ENCODE measurements around the gene ERFL. TPM values are rescaled to one million over a fixed set of nuclear protein-coding genes. Genes with fewer than 3 reads are reported as not detected.
A peak's percentile ranks its signal among the peaks of the same experiment; 100 is the strongest.

Gene ERFL
- total RNA-seq, 1 donor from 2014 or later: 0.46 TPM

DNA sequence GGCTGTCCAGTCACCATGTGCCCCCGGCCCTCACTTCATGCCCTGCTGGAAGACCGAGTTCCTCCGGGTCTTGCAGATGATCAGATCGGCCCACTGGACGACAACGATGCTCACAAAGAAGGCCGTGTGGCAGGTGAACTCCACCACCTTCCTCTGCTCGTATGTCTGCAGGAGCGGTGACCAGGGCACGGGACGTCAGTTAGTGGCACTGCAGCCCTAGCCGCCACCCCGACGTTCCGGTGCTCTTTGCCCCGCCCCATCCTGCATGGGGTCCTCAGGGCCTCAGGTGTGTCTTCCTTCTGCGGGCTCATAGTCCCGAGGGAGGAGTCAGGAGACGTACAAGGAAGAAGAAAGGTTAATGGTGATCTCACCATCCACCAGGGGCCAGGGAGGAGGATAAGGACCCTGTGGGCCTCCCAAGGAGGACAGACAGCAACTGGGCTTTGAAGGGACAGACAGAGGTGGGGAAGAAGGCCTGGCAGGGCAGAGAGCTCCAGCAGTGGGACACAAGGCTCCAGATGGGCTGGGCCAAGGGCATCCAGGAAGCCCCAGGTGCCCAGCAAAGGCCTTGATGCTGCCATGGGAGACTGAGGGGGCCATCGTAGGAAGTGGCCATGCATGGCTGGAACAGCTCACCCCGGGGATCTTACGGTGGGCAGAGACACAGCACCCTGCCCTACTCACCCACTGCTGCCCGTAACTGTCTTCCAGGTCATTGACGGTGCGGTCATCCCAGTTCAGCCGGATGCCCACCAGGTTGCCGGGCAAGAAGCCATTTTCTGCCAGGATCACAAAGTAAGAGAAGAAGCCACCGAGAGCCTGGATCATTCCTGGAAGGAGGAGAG, 40.7 kb upstream of the ERFL start:
- no peaks in the 10 kb centered on the region for H3K9me3 Mint-ChIP-seq (ENCODE audit: unreplicated experiment)
- H3K4me3 Mint-ChIP-seq (ENCODE audit: unreplicated experiment): peak overlapping the region; percentile 59
- no peaks in the 10 kb centered on the region for H3K36me3 Mint-ChIP-seq (ENCODE audit: low read depth, unreplicated experiment)
- no peak overlapping the region for H3K27ac Mint-ChIP-seq (ENCODE audit: unreplicated experiment)
- DNase-seq (ENCODE audit: low spot score): no peak
- peaks cover 12% of the 10 kb centered on the region for H3K27me3 Mint-ChIP-seq (ENCODE audit: unreplicated experiment)
- no peaks in the 10 kb centered on the region for H3K4me1 Mint-ChIP-seq (ENCODE audit: unreplicated experiment)
- TF ChIP-seq, protein P1, sequence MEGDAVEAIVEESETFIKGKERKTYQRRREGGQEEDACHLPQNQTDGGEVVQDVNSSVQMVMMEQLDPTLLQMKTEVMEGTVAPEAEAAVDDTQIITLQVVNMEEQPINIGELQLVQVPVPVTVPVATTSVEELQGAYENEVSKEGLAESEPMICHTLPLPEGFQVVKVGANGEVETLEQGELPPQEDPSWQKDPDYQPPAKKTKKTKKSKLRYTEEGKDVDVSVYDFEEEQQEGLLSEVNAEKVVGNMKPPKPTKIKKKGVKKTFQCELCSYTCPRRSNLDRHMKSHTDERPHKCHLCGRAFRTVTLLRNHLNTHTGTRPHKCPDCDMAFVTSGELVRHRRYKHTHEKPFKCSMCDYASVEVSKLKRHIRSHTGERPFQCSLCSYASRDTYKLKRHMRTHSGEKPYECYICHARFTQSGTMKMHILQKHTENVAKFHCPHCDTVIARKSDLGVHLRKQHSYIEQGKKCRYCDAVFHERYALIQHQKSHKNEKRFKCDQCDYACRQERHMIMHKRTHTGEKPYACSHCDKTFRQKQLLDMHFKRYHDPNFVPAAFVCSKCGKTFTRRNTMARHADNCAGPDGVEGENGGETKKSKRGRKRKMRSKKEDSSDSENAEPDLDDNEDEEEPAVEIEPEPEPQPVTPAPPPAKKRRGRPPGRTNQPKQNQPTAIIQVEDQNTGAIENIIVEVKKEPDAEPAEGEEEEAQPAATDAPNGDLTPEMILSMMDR (IDR thresholded peaks at IDR 0.05; ENCODE audit: unreplicated experiment): no peak

DNA sequence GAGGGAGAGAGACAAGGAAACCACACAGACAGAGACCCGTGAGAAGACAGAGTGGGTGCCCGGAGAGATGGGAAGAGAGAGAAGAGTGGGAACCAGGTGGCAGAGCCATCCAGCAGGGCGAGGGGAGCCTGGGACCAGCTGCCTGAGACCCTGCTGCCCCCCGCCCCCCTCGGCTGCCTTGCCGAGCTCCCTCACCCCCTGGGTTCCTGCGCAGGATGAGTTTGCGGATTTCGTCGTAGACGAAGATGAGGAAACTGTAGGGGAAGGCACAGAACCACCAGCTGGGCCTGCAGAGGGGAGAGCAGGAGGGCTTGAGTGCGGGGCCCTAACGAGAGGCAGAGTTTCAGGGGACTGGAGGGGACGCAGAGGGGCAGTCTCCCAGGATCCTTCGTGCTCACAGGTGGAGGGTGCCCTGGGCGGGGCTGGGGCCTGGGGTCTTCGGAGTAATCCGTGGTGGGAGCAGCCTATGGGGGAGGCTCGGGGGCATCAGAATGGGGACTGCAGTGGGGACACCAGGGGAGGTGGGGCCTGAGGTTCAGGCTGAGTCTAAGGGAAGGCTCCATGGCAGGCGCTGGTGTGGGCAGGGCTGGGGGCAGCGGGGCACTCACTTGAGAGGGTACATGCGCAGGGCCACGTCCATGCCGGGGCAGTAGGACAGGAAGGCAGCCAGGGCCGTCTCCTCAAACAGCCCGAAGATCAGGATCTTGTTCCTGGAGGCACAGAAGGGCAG, 39.0 kb upstream of the ERFL start:
- H3K27me3 Mint-ChIP-seq (ENCODE audit: unreplicated experiment): peaks cover 12% of the 10 kb centered on the region
- no peak overlapping the region for H3K27ac Mint-ChIP-seq (ENCODE audit: unreplicated experiment)
- no peak for DNase-seq (ENCODE audit: low spot score)
- H3K4me3 Mint-ChIP-seq (ENCODE audit: unreplicated experiment): no peak overlapping the region
- H3K9me3 Mint-ChIP-seq (ENCODE audit: unreplicated experiment): no peaks in the 10 kb centered on the region
- TF ChIP-seq, protein P1 (IDR thresholded peaks at IDR 0.05; ENCODE audit: unreplicated experiment): no peak
- H3K36me3 Mint-ChIP-seq (ENCODE audit: low read depth, unreplicated experiment): no peaks in the 10 kb centered on the region
- peaks cover 5% of the 10 kb centered on the region for H3K4me1 Mint-ChIP-seq (ENCODE audit: unreplicated experiment)

DNA sequence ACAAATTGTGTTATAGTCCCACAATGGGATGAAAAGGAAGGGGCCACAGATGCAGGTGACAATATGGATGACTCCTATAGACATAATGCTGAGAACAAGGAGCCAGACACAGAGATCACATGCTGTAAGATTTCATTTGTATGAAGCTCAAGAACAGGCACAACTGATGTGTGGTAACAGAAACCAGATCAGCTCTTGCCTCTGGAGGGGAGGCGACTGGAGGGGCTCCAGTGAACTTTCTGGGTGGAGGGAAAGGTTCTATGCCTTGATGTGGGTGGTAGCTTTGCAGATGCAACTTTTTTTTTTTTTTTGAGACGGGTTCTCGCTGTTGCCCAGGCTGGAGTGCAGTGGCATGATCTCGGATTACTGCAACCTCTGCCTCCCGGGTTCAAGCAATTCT, 36.9 kb upstream of the ERFL start:
- H3K27ac Mint-ChIP-seq (ENCODE audit: unreplicated experiment): no peak overlapping the region
- H3K4me3 Mint-ChIP-seq (ENCODE audit: unreplicated experiment): no peak overlapping the region

DNA sequence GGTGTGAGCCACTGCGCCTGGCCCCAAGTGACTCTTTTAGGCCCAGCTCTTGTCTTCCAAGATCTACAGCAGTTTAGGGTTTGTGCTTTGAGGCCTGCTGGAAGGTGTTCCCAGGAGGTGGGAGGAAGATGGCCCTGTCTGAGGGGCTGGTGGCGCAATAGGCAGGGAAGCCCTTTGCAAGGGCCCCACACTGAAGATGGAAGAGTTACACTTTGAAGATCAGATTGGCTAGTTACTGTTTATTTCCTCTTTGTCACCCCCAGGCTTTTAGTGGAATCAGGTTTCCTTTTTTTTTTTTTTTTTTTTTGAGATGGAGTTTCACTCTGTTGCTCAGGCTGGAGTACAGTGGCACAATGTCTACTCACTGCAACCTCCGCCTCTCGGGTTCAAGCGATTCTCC, 32.7 kb upstream of the ERFL start:
- no peak for DNase-seq (ENCODE audit: low spot score)
- H3K9me3 Mint-ChIP-seq (ENCODE audit: unreplicated experiment): no peaks in the 10 kb centered on the region
- TF ChIP-seq, protein P1 (IDR thresholded peaks at IDR 0.05; ENCODE audit: unreplicated experiment): no peak
- peaks cover 14% of the 10 kb centered on the region for H3K36me3 Mint-ChIP-seq (ENCODE audit: low read depth, unreplicated experiment)
- peaks cover 31% of the 10 kb centered on the region for H3K4me1 Mint-ChIP-seq (ENCODE audit: unreplicated experiment)
- H3K27me3 Mint-ChIP-seq (ENCODE audit: unreplicated experiment): peaks cover 10% of the 10 kb centered on the region
- H3K27ac Mint-ChIP-seq (ENCODE audit: unreplicated experiment): no peak overlapping the region
- no peak overlapping the region for H3K4me3 Mint-ChIP-seq (ENCODE audit: unreplicated experiment)

More for the DNA sequence above, 36.9 kb upstream of the ERFL start:
- peaks cover 10% of the 10 kb centered on the region for H3K27me3 Mint-ChIP-seq (ENCODE audit: unreplicated experiment)
- H3K36me3 Mint-ChIP-seq (ENCODE audit: low read depth, unreplicated experiment): no peaks in the 10 kb centered on the region
- H3K9me3 Mint-ChIP-seq (ENCODE audit: unreplicated experiment): no peaks in the 10 kb centered on the region
- TF ChIP-seq, protein P1 (IDR thresholded peaks at IDR 0.05; ENCODE audit: unreplicated experiment): no peak
- no peak for DNase-seq (ENCODE audit: low spot score)
- H3K4me1 Mint-ChIP-seq (ENCODE audit: unreplicated experiment): peaks cover 8% of the 10 kb centered on the region
